ENCODE results near the gene DGKQ. TPM values are rescaled to one million over a fixed set of nuclear protein-coding genes. Genes with fewer than 3 reads are reported as not detected.

The DGKQ gene
- total RNA-seq, 1 experiment from 2014 or later = 12.2 TPM

DNA sequence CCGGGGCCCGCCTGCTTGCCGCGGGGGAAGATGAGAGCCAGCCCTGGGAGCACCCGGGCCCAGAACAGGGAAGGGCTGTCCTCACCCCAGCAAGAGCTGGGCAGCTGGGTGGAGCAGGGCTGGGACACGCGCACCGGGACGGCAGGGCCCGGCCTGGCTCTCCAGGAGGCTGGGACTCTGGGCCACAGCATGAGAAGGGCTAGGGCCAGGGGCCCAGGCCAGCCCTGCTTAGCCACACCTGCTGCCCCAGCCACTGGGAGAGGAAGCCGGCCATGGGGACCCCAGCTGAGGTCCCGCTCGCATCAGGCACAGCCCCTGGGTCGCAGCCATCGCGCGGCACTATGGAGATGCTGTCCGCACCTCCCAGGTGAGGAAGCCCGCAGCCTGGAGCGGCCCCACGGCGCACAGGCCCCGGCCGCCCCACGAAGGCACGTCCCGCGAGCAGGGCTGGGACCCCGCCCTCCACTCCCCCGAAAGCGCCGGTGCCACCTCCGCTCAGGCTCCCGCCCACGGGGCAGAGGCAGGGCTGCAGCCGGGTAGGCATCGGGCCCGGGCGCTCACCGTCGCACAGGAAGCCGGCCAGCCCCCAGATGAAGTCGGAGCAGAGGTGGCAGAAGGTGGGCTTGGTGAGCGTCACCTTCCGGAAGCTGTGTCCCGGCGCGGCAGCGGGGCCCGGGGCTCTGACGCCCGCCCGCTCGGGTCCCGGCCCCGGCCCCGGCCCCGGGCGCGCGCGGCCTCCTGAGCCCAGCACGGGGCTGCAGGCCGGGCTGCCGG, 531 bp downstream of the DGKQ start:
- H3K4me1 ChIP-seq (ENCODE audit: control insufficient read depth, insufficient read depth, low read length) = peaks cover 6% of the 10 kb centered on the region; the same call in 1 of the 2 replicates
- intact Hi-C loops (cut with micrococcal nuclease; ENCODE audit: unreplicated experiment) (no loop called here), in situ Hi-C loops (cut with HindIII; ENCODE audit: low pct_unique_long_range_greater_than_20kb, low sequenced_read_pairs) (no loop called here)
- TF ChIP-seq, protein P1, sequence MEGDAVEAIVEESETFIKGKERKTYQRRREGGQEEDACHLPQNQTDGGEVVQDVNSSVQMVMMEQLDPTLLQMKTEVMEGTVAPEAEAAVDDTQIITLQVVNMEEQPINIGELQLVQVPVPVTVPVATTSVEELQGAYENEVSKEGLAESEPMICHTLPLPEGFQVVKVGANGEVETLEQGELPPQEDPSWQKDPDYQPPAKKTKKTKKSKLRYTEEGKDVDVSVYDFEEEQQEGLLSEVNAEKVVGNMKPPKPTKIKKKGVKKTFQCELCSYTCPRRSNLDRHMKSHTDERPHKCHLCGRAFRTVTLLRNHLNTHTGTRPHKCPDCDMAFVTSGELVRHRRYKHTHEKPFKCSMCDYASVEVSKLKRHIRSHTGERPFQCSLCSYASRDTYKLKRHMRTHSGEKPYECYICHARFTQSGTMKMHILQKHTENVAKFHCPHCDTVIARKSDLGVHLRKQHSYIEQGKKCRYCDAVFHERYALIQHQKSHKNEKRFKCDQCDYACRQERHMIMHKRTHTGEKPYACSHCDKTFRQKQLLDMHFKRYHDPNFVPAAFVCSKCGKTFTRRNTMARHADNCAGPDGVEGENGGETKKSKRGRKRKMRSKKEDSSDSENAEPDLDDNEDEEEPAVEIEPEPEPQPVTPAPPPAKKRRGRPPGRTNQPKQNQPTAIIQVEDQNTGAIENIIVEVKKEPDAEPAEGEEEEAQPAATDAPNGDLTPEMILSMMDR (IDR thresholded peaks at IDR 0.05) = no peak
- TF ChIP-seq SIN3A (IDR thresholded peaks at IDR 0.05; ENCODE audit: borderline replicate concordance, insufficient read depth, low read depth, low read length) = 0 out of 2 replicates have a peak, but pooled peaks have one; percentile 60
- H3K27ac ChIP-seq (ENCODE audit: low read length) = peak overlapping the region; percentile 17; the same call in 1 of the 2 replicates
- peak; percentile 75 for ATAC-seq
- CTCF ChIA-PET = no interaction called here
- H3K27me3 ChIP-seq (ENCODE audit: control insufficient read depth, insufficient read depth, low read length) = no peaks in the 10 kb centered on the region
- peak overlapping the region; percentile 56 to 62 for H3K4me3 ChIP-seq (ENCODE audit: low read depth in 2 of 2, low read length in 2 of 2)
- no peak for DNase-seq (ENCODE audit: low read depth, low spot score)
- H3K9me3 ChIP-seq (ENCODE audit: control insufficient read depth, insufficient read depth, low read depth, low read length) = no peaks in the 10 kb centered on the region
- POLR2A ChIA-PET = no interaction called here
- H3K36me3 ChIP-seq (ENCODE audit: control insufficient read depth, insufficient read depth, low read length) = no peaks in the 10 kb centered on the region
- no TSS peak for BruUV-seq (replicated peaks)

DNA sequence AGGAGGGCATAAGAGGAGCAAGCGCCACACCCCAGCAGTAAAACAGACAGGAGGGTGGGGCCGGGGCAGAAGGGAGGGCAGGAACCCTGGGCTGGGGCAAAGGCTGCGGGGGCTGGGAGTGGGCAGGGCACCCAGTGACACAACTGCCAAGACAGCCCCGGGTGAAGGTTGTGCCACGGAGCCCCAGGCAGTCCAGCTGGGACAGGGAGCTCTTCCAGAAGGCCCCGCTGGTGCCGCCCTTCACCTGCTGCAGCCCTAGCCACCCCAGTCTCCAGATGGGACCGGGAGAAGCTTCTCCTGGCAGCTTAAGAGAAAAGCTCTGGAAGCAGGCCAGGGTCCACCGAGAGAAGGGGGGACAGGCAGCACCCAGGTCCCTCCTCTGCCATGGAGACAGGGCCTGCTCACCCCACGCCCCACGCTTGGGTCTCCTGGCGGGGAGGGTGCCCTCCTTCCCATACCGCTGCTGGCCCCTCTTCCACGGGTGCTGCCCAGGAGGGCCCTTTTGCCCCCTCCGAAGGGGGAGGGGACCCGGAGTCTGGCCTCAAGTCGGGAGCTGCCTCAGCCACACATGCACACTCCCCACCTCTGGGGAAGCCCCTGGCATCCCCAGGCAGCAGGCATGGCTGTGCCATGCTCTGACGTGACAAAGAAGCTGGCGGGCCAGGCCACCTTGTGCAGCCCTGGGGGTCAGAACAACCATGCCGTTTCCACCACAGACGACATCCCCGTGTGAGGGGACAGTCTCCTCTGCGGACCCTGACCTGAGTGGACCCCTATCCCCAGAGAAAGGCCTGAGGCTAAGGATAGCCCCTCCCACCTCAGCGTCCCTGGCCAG, 1.5 kb downstream of the DGKQ start:
- ChIA-PET POLR2A (interaction anchor here (0.6 kb wide), 1 partner anchor 9 kb away, joined by 3 read pairs; no protein-coding TSS in a partner anchor), CTCF (interaction anchor here (0.6 kb wide), 1 partner anchor 820 kb away, joined by 5 read pairs; no protein-coding TSS in a partner anchor)
- no peaks in the 10 kb centered on the region for H3K9me3 ChIP-seq (ENCODE audit: control insufficient read depth, insufficient read depth, low read depth, low read length)
- H3K4me1 ChIP-seq (ENCODE audit: control insufficient read depth, insufficient read depth, low read length) = peaks cover 6% of the 10 kb centered on the region; the same call in 1 of the 2 replicates
- no peak for TF ChIP-seq POLR2AphosphoS5 (IDR thresholded peaks at IDR 0.05; ENCODE audit: low read depth, low read length)
- TF ChIP-seq TCF7L2 (IDR thresholded peaks at IDR 0.05; ENCODE audit: low read depth, low read length) = no peak
- no peak for TF ChIP-seq SIN3A (IDR thresholded peaks at IDR 0.05; ENCODE audit: borderline replicate concordance, insufficient read depth, low read depth, low read length)
- TF ChIP-seq, protein P1 (IDR thresholded peaks at IDR 0.05) = no peak
- TF ChIP-seq, protein P2, sequence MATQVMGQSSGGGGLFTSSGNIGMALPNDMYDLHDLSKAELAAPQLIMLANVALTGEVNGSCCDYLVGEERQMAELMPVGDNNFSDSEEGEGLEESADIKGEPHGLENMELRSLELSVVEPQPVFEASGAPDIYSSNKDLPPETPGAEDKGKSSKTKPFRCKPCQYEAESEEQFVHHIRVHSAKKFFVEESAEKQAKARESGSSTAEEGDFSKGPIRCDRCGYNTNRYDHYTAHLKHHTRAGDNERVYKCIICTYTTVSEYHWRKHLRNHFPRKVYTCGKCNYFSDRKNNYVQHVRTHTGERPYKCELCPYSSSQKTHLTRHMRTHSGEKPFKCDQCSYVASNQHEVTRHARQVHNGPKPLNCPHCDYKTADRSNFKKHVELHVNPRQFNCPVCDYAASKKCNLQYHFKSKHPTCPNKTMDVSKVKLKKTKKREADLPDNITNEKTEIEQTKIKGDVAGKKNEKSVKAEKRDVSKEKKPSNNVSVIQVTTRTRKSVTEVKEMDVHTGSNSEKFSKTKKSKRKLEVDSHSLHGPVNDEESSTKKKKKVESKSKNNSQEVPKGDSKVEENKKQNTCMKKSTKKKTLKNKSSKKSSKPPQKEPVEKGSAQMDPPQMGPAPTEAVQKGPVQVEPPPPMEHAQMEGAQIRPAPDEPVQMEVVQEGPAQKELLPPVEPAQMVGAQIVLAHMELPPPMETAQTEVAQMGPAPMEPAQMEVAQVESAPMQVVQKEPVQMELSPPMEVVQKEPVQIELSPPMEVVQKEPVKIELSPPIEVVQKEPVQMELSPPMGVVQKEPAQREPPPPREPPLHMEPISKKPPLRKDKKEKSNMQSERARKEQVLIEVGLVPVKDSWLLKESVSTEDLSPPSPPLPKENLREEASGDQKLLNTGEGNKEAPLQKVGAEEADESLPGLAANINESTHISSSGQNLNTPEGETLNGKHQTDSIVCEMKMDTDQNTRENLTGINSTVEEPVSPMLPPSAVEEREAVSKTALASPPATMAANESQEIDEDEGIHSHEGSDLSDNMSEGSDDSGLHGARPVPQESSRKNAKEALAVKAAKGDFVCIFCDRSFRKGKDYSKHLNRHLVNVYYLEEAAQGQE (IDR thresholded peaks at IDR 0.05; ENCODE audit: insufficient read depth in 1 of 2, low read depth in 2 of 2, low read length in 1 of 2) = no peak
- intact Hi-C loops (cut with micrococcal nuclease; ENCODE audit: unreplicated experiment) (no loop called here), in situ Hi-C loops (cut with HindIII; ENCODE audit: low pct_unique_long_range_greater_than_20kb, low sequenced_read_pairs) (no loop called here)
- no TSS peak for BruUV-seq (replicated peaks)
- H3K27me3 ChIP-seq (ENCODE audit: control insufficient read depth, insufficient read depth, low read length) = no peaks in the 10 kb centered on the region
- no peaks in the 10 kb centered on the region for H3K36me3 ChIP-seq (ENCODE audit: control insufficient read depth, insufficient read depth, low read length)
- no peak overlapping the region for H3K27ac ChIP-seq (ENCODE audit: low read length)
- H3K4me3 ChIP-seq (ENCODE audit: low read depth in 2 of 2, low read length in 2 of 2) = peak overlapping the region; percentile 56 to 62
- ATAC-seq = no peak
- DNase-seq (ENCODE audit: low read depth, low spot score) = no peak
